H7 (cell line): Measurements from ENCODE around the gene ARHGDIA. TPM values are rescaled to one million over a fixed set of nuclear protein-coding genes. Genes with fewer than 3 reads are reported as not detected.
A peak's percentile ranks its signal among the peaks of the same experiment; 100 is the strongest.

ENCODE experiments used
- DNase-seq: peaks from one replicate; pipeline ENCODE4 v3.0.0; 2012
- H3K27me3 ChIP-seq: 2 replicates; pipeline ENCODE4 v1.6.0; 2011; ENCODE audit warnings: mild to moderate bottlenecking, low read length; ENCODE audit not compliant: control insufficient read depth, insufficient read depth
- H3K36me3 ChIP-seq: replicated peaks from 2 replicates; pipeline ENCODE4 v1.5.1; 2011; ENCODE audit warnings: low read length; ENCODE audit not compliant: control insufficient read depth, insufficient read depth
- H3K4me3 ChIP-seq: 2 replicates; pipeline ENCODE4 v1.5.1; 2011; ENCODE audit warnings: low read depth, mild to moderate bottlenecking, control low read depth, low read length, moderate library complexity; ENCODE audit not compliant: insufficient read depth
- total RNA-seq: library from RNA; depleted of rRNA; stranded (reverse); fragments of >200 nt; shearing (Covaris generic); gene quantifications from 2 replicates; pipeline ENCODE4 v1.2.3, GENCODE V29; 2014; rRNA removed

The ARHGDIA gene
- total RNA-seq, 1 experiment from 2014 or later, result 158 TPM

GRCh38 chr17:81823820-81824550 lies 47.2 kb downstream of the ARHGDIA start:
- H3K4me3 ChIP-seq, result no peak overlapping the region
- no peaks in the 10 kb centered on the region for H3K27me3 ChIP-seq
- H3K36me3 ChIP-seq, result no peaks in the 10 kb centered on the region
- no peak for DNase-seq

- Histone ChIP-seq H3K36me3 (no peaks in the 10 kb centered on the region), H3K27me3 (no peaks in the 10 kb centered on the region), H3K4me3 (no peak overlapping the region)
- DNase-seq, result no peak
Observed at GRCh38 chr17:81822996-81823819, 47.9 kb downstream of the ARHGDIA start.

GRCh38 chr17:81822312-81822637 lies 48.9 kb downstream of the ARHGDIA start:
- no peak for DNase-seq
- no peak overlapping the region for H3K4me3 ChIP-seq
- H3K27me3 ChIP-seq, result no peaks in the 10 kb centered on the region
- no peaks in the 10 kb centered on the region for H3K36me3 ChIP-seq

- Histone ChIP-seq H3K4me3 (no peak overlapping the region), H3K27me3 (no peaks in the 10 kb centered on the region), H3K36me3 (no peaks in the 10 kb centered on the region)
- peak; percentile 88 for DNase-seq
Observed at GRCh38 chr17:81821603-81822311, 49.4 kb downstream of the ARHGDIA start.

GRCh38 chr17:81821147-81821546 lies 50.0 kb downstream of the ARHGDIA start:
- no peak for DNase-seq

GRCh38 chr17:81819708-81820107 lies 51.4 kb downstream of the ARHGDIA start:
- peak; percentile 85 for DNase-seq
- no peak overlapping the region for H3K4me3 ChIP-seq
- no peaks in the 10 kb centered on the region for H3K27me3 ChIP-seq
- no peaks in the 10 kb centered on the region for H3K36me3 ChIP-seq

More at GRCh38 chr17:81821147-81821546, 50.0 kb downstream of the ARHGDIA start:
- H3K4me3 ChIP-seq, result no peak overlapping the region
- no peaks in the 10 kb centered on the region for H3K36me3 ChIP-seq
- no peaks in the 10 kb centered on the region for H3K27me3 ChIP-seq

GRCh38 chr17:81817758-81818147 lies 53.4 kb downstream of the ARHGDIA start:
- DNase-seq, result no peak
- Histone ChIP-seq H3K4me3 (no peak overlapping the region), H3K27me3 (no peaks in the 10 kb centered on the region), H3K36me3 (no peaks in the 10 kb centered on the region)

Other genes starting within 250 kb of the ARHGDIA start
- gene NPLOC4, start 234.2 kb downstream of the ARHGDIA start, total RNA-seq, result 64.5 and 77.1 TPM in 2 replicates
- gene TSPAN10, start 234.1 kb downstream of the ARHGDIA start, total RNA-seq, result 0.48 and 0.76 TPM in 2 replicates
- 19.0 and 22.7 TPM in 2 replicates for gene PDE6G, start 214.8 kb downstream of the ARHGDIA start, total RNA-seq
- 100 and 115 TPM in 2 replicates for gene OXLD1, start 204.7 kb downstream of the ARHGDIA start, total RNA-seq
- 40.7 and 49.7 TPM in 2 replicates for gene CCDC137, start 204.6 kb downstream of the ARHGDIA start, total RNA-seq
- gene ARL16, start 187.5 kb downstream of the ARHGDIA start, total RNA-seq, result 47.4 and 74.6 TPM in 2 replicates
- 119 and 133 TPM in 2 replicates for gene HGS, start 187.3 kb downstream of the ARHGDIA start, total RNA-seq
- 32.3 and 35.9 TPM in 2 replicates for gene MRPL12, start 168.0 kb downstream of the ARHGDIA start, total RNA-seq
- 50.6 and 56.7 TPM in 2 replicates for gene SLC25A10, start 159.1 kb downstream of the ARHGDIA start, total RNA-seq
- gene GCGR, start 67.2 kb downstream of the ARHGDIA start, total RNA-seq, result 0.07 and 0.11 TPM in 2 replicates
- 180 and 204 TPM in 2 replicates for gene MCRIP1, start 38.0 kb downstream of the ARHGDIA start, total RNA-seq
- gene PPP1R27, start 36.3 kb downstream of the ARHGDIA start, total RNA-seq, result not detected in 2 replicates
- gene P4HB, start 10.8 kb downstream of the ARHGDIA start, total RNA-seq, result 421 and 528 TPM in 2 replicates
- gene ALYREF, start 20.2 kb upstream of the ARHGDIA start, total RNA-seq, result 195 and 271 TPM in 2 replicates
- 269 and 274 TPM in 2 replicates for gene ANAPC11, start 20.4 kb upstream of the ARHGDIA start, total RNA-seq
- gene NPB, start 30.9 kb upstream of the ARHGDIA start, total RNA-seq, result 0.85 and 0.94 TPM in 2 replicates
- gene PCYT2, start 40.1 kb upstream of the ARHGDIA start, total RNA-seq, result 21.0 and 37.0 TPM in 2 replicates
- 19.0 and 21.4 TPM in 2 replicates for gene SIRT7, start 46.8 kb upstream of the ARHGDIA start, total RNA-seq
- gene MAFG, start 56.4 kb upstream of the ARHGDIA start, total RNA-seq, result 27.0 and 31.7 TPM in 2 replicates
- 267 and 298 TPM in 2 replicates for gene PYCR1, start 66.0 kb upstream of the ARHGDIA start, total RNA-seq
- gene MYADML2, start 75.9 kb upstream of the ARHGDIA start, total RNA-seq, result 0.24 and 0.30 TPM in 2 replicates
- gene NOTUM, start 89.8 kb upstream of the ARHGDIA start, total RNA-seq, result 2.0 and 2.3 TPM in 2 replicates
- 62.1 and 65.8 TPM in 2 replicates for gene ASPSCR1, start 106.3 kb upstream of the ARHGDIA start, total RNA-seq
- 171 and 247 TPM in 2 replicates for gene CENPX, start 151.5 kb upstream of the ARHGDIA start, total RNA-seq
- 45.2 and 46.5 TPM in 2 replicates for gene LRRC45, start 152.0 kb upstream of the ARHGDIA start, total RNA-seq
- gene RAC3, start 160.3 kb upstream of the ARHGDIA start, total RNA-seq, result 155 and 175 TPM in 2 replicates
- gene DCXR, start 166.4 kb upstream of the ARHGDIA start, total RNA-seq, result 72.7 and 110 TPM in 2 replicates
- gene RFNG, start 180.5 kb upstream of the ARHGDIA start, total RNA-seq, result 43.0 and 50.8 TPM in 2 replicates
- gene GPS1, start 180.6 kb upstream of the ARHGDIA start, total RNA-seq, result 205 and 248 TPM in 2 replicates
- gene DUS1L, start 194.5 kb upstream of the ARHGDIA start, total RNA-seq, result 114 and 129 TPM in 2 replicates
- gene FASN, start 226.9 kb upstream of the ARHGDIA start, total RNA-seq, result 201 and 257 TPM in 2 replicates